Measurements from ENCODE around the gene FAM20A.
A peak's percentile ranks its signal among the peaks of the same experiment; 100 is the strongest.

FAM20A gene

GRCh38 chr17:68603027-68603426, 1.9 kb upstream of the FAM20A start:
- DNase-seq (ENCODE audit: low read depth, low spot score), result no peak
- in situ Hi-C loops (cut with HindIII; ENCODE audit: low sequenced_read_pairs), result no loop called here
- H3K4me3 ChIP-seq (ENCODE audit: low read depth, low read length), result no peak overlapping the region
- TF ChIP-seq, protein P1, sequence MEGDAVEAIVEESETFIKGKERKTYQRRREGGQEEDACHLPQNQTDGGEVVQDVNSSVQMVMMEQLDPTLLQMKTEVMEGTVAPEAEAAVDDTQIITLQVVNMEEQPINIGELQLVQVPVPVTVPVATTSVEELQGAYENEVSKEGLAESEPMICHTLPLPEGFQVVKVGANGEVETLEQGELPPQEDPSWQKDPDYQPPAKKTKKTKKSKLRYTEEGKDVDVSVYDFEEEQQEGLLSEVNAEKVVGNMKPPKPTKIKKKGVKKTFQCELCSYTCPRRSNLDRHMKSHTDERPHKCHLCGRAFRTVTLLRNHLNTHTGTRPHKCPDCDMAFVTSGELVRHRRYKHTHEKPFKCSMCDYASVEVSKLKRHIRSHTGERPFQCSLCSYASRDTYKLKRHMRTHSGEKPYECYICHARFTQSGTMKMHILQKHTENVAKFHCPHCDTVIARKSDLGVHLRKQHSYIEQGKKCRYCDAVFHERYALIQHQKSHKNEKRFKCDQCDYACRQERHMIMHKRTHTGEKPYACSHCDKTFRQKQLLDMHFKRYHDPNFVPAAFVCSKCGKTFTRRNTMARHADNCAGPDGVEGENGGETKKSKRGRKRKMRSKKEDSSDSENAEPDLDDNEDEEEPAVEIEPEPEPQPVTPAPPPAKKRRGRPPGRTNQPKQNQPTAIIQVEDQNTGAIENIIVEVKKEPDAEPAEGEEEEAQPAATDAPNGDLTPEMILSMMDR (IDR thresholded peaks at IDR 0.05; ENCODE audit: low read depth, low read length), result no peak

DNA sequence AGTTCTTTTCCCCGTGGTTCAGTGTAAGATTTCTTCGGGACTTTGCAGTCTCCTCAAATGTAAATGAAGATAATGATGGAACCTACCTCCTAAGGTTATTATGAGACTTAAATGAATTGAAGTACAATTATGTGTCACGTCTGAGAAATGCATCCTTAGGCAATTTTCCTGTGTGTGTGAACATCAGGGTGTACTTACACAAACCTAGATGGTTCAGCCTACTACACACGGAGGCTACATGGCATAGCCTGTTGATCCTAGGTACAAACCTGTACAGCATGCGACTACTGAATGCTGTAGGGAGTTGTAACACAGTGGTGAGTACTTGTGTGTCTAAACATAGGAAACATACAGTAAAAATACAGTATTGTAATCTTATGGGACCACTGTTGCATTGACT, 1.1 kb upstream of the FAM20A start:
- DNase-seq (ENCODE audit: low read depth, low spot score), result no peak
- in situ Hi-C loops (cut with HindIII; ENCODE audit: low sequenced_read_pairs), result no loop called here
- H3K4me3 ChIP-seq (ENCODE audit: low read depth, low read length), result no peak overlapping the region
- TF ChIP-seq, protein P1 (IDR thresholded peaks at IDR 0.05; ENCODE audit: low read depth, low read length), result no peak

DNA sequence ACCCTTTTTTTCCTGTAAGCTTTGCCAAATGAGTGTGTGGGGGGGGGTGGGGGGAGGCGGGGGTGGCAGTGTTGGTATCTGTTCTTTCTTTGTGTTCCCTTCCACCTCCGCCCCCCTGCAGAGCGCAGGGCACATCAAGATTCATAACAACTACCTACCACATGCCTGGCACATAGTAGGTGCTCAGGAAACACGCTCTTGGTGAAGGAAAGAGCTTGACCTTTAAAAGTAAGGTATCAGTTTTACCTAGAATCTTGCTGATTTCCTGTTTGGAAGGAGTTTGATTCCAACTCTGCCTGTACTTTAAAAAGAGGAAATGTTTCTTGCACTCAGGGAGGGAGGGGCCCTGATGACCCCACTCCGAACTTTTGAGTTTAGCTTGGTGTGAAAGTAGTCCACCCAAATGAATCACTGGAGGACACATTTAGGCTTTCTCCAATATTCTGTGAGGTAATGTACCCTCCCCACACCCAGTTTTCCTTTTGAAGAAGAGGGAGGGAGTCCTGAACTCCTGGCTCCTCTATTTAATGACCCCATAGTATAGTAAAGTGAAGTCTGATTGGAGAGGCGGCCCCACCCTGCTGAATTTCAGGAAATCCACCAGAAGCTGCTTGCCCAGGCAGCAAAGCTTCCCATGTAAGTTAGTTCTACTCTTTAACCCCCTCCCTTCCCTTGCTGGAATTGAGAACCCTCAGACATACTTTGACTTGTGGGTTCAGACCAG, 560 bp upstream of the FAM20A start:
- no peak for DNase-seq (ENCODE audit: low read depth, low spot score)
- H3K4me3 ChIP-seq (ENCODE audit: low read depth, low read length), result no peak overlapping the region
- TF ChIP-seq, protein P1 (IDR thresholded peaks at IDR 0.05; ENCODE audit: low read depth, low read length), result no peak
- in situ Hi-C loops (cut with HindIII; ENCODE audit: low sequenced_read_pairs), result no loop called here

DNA sequence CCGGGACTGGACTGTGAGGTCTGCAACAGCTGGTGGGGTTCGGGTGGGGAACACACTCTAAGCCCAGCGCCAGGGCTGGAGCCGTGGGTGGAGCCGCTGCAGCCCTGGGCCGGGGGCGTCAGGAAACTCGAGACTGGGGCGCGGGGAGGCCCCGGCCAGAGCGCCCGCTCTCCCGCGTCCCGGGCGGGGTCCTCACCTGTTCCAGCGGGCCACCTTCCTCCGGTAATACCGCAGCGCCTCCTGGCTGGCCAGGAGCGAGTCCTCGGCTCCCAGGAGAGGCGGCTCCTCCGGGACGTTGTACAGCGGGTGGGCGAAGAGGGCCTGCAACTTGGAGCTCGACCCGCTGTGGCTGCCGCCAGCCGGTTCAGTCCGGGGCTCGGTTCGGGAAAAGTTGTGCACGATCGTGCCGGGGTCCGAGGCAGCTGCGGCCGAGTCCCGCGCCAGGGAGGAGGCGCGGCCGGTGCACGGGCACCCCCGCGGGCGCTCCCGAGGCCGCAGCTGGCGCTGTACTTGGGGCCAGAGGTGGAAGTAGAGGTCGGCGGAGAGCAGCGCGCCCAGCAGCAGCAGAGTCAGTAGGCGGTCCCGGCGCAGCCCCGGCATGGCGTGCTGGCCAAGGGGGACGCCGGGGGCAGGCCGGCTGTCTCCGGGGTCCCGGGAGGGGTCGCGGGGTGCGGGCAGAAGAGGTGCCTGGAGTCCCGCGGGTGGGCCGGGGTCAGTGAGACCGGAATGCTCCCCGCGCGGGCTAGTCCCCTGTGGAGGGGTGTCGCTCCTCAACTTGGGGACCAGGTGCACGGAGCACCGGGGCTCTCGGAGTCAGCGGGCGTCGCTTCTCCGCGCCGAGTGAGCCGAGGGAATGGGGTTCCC, 868 bp downstream of the FAM20A start:
- peak overlapping the region; percentile 3 for H3K4me3 ChIP-seq (ENCODE audit: low read depth, low read length)
- TF ChIP-seq, protein P1 (IDR thresholded peaks at IDR 0.05; ENCODE audit: low read depth, low read length), result peak; percentile 5
- DNase-seq (ENCODE audit: low read depth, low spot score), result no peak
- in situ Hi-C loops (cut with HindIII; ENCODE audit: low sequenced_read_pairs), result no loop called here

- DNase-seq (ENCODE audit: low read depth, low spot score), result no peak
- H3K4me3 ChIP-seq (ENCODE audit: low read depth, low read length), result no peak overlapping the region
- TF ChIP-seq, protein P1 (IDR thresholded peaks at IDR 0.05; ENCODE audit: low read depth, low read length), result no peak
- in situ Hi-C loops (cut with HindIII; ENCODE audit: low sequenced_read_pairs), result no loop called here
These were observed 1.6 kb downstream of the FAM20A start for GRCh38 chr17:68599552-68600066.

DNA sequence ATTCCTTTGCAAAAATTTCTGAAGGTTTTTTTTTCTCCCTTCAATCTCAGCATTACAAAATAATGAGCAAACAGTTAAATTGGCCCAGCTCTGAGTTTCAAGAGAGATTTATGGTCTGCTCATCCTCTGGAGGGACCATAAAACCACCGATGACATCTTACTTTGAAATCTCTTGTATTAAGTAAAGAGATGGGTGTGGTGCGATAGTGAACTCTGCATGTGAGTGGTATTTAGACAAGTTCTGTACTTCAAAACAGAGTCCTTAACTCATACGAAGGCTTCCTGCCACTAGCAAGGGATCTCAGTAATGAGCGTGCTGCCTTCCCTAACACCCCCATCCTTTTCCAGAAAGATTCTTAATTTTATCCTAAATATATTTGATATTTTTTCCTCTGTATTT, 2.1 kb downstream of the FAM20A start:
- in situ Hi-C loops (cut with HindIII; ENCODE audit: low sequenced_read_pairs), result no loop called here
- DNase-seq (ENCODE audit: low read depth, low spot score), result peak; percentile 7
- TF ChIP-seq, protein P1 (IDR thresholded peaks at IDR 0.05; ENCODE audit: low read depth, low read length), result no peak
- no peak overlapping the region for H3K4me3 ChIP-seq (ENCODE audit: low read depth, low read length)

All from astrocyte of the spinal cord (primary cell).